ENCODE results near the gene MBOAT2.

DNA sequence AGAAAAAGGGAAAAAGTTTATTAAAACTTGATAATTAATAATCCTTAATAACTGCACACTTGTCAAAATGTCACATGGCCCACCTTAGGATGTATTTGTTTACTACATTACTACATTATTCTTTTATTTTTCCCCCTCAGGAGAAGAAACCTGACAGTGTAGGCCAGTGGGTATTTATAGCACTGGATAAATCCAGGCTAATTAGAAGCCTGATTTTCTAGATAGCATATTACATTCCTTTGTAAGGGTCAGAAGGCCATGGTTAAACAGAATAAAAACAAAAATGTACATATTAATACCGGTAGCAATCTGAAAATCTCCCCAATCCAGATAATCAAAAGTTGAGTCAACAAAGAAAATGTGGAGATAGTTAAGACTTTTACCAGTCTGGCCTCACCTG lies 144.6 kb downstream of the MBOAT2 start:
- TF ChIP-seq, protein P1, sequence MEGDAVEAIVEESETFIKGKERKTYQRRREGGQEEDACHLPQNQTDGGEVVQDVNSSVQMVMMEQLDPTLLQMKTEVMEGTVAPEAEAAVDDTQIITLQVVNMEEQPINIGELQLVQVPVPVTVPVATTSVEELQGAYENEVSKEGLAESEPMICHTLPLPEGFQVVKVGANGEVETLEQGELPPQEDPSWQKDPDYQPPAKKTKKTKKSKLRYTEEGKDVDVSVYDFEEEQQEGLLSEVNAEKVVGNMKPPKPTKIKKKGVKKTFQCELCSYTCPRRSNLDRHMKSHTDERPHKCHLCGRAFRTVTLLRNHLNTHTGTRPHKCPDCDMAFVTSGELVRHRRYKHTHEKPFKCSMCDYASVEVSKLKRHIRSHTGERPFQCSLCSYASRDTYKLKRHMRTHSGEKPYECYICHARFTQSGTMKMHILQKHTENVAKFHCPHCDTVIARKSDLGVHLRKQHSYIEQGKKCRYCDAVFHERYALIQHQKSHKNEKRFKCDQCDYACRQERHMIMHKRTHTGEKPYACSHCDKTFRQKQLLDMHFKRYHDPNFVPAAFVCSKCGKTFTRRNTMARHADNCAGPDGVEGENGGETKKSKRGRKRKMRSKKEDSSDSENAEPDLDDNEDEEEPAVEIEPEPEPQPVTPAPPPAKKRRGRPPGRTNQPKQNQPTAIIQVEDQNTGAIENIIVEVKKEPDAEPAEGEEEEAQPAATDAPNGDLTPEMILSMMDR (conservative IDR thresholded peaks at IDR 0.05; ENCODE audit: low read depth, low read length) = no peak
- no peak for TF ChIP-seq EZH2 (IDR thresholded peaks at IDR 0.05; ENCODE audit: low read length, unreplicated experiment)
- no peak for TF ChIP-seq EZH2phosphoT487 (IDR thresholded peaks at IDR 0.05; ENCODE audit: borderline replicate concordance, low read length)
